ENCODE data around the gene FSTL1. TPM values are rescaled to one million over a fixed set of nuclear protein-coding genes. Genes with fewer than 3 reads are reported as not detected.

Gene FSTL1
- total RNA-seq, 4 donors from 2014 or later: 409 to 701 (median 677) TPM

DNA sequence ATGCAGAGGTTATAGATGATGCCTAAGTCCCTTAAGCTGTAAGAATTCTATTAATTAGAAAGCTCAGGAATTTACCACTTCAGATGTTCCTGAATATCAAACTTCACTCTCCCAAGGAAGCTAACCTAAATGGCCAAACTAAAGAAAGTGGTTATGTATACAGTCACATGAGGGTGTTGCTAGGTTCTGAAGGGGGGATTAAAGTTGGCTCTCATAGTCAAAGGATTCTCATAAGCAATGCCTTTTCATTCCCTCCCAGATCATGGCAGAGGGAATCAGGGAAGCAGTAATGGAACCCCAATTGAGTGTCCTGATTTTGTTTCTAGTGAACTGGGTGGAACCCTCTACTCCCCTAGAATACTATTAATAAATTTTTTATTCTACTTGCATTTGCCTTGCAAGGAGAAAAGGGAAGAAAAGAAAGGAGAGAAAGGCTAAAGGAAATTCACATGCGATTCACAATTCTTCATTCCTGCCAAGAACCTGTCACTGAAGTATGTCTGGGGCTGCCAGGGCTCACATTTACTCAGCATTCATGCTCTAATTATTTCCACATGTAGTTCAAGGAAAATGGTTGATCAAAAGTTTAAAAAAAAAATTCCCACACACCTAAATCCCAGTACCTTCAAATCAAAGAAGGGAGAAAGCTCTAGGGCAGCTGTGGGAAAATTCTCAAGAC is 25.1 kb downstream of the FSTL1 start:
- peak overlapping the region; percentile 75 to 87 (median 84) for H3K27ac ChIP-seq (replicated peaks in 1 of 4)
- intact Hi-C loops (cut with DNase I): no loop called here
- no peak for TF ChIP-seq POLR2A (IDR thresholded peaks at IDR 0.05; ENCODE audit: low read depth)
- TF ChIP-seq POLR2AphosphoS5 (IDR thresholded peaks at IDR 0.05): peak; percentile 24 to 76
- TF ChIP-seq, protein P1, sequence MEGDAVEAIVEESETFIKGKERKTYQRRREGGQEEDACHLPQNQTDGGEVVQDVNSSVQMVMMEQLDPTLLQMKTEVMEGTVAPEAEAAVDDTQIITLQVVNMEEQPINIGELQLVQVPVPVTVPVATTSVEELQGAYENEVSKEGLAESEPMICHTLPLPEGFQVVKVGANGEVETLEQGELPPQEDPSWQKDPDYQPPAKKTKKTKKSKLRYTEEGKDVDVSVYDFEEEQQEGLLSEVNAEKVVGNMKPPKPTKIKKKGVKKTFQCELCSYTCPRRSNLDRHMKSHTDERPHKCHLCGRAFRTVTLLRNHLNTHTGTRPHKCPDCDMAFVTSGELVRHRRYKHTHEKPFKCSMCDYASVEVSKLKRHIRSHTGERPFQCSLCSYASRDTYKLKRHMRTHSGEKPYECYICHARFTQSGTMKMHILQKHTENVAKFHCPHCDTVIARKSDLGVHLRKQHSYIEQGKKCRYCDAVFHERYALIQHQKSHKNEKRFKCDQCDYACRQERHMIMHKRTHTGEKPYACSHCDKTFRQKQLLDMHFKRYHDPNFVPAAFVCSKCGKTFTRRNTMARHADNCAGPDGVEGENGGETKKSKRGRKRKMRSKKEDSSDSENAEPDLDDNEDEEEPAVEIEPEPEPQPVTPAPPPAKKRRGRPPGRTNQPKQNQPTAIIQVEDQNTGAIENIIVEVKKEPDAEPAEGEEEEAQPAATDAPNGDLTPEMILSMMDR (IDR thresholded peaks at IDR 0.05): no peak
- no peak for DNase-seq (ENCODE audit: extremely low spot score)
- 7% methylated on average over 1 of the region's 1 CpG for WGBS
- peaks cover 92 to 100% (median 100%) of the 10 kb centered on the region in 4 donors for H3K4me1 ChIP-seq
- H3K36me3 ChIP-seq: peaks cover 0 to 26% (median 7%) of the 10 kb centered on the region in 4 donors
- no peaks in the 10 kb centered on the region for H3K27me3 ChIP-seq
- H3K9me3 ChIP-seq: no peaks in the 10 kb centered on the region
- no peak overlapping the region for H3K4me3 ChIP-seq

DNA sequence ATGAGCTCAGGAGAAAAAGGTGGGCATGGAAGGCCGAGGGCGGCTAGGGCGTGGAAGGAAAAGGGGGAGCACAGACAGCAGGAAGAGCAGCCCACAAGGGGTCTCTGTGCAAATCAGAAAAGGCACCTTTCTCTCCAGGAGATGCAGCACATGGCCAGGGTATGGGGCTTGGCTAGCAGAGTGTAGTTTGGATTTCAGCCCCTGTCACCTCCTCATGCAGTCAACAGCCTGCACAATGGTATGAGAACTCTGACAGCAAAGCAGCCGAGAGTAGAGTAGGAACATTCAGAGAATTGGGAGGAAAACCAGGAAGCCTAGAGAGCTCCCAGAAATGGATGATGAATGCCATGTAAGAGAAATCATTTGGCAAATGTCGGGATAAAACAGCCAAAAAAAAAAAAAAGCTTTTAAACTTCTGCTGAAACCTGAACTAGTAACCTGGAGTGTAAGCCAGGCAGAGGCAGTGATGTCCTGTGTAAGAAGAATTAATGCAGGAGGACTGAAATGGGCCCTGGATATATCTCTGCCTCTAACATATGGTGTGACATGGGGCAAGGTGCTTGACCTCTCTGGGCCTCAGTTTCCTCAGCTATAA is 25.7 kb downstream of the FSTL1 start:
- Histone ChIP-seq H3K27ac (replicated peaks in 1 of 4) (peak overlapping the region; percentile 75 to 87 (median 84)), H3K9me3 (no peaks in the 10 kb centered on the region), H3K4me3 (no peak overlapping the region), H3K36me3 (peaks cover 0 to 19% (median 5%) of the 10 kb centered on the region in 4 donors), H3K27me3 (no peaks in the 10 kb centered on the region), H3K4me1 (peaks cover 92 to 100% (median 100%) of the 10 kb centered on the region in 4 donors)
- DNase-seq (ENCODE audit: extremely low spot score): no peak
- intact Hi-C loops (cut with DNase I): loop anchor here (5.0 kb wide), 1 partner anchor 72 kb away; no protein-coding TSS in a partner anchor
- TF ChIP-seq EP300 (IDR thresholded peaks at IDR 0.05) (peak; percentile 47), POLR2AphosphoS5 (IDR thresholded peaks at IDR 0.05) (peak in 1 of 2 donors; percentile 20), POLR2A (IDR thresholded peaks at IDR 0.05; ENCODE audit: low read depth) (no peak)
- TF ChIP-seq, protein P1 (IDR thresholded peaks at IDR 0.05): no peak
- WGBS: 57% methylated on average over 5 of the region's 5 CpGs

DNA sequence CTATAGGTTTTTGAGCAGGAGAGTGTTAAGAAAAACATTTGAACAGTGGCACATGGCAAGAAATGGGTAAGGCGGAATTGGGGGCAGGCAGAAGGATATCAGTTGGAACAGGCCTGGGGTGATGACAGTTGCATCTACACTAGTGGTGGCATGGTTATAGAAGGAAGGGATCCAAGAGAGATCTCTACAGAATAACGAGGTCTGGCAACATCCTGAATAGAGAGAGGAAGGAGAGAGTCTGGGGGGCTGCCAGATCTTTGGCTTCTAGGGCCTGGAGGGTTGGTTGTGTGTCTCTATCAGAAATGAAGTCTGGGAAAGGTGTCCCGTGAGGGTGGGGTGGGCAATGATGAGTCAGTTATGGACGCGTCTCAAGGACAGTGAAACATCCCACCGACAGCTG is 26.3 kb downstream of the FSTL1 start:
- TF ChIP-seq, protein P1 (IDR thresholded peaks at IDR 0.05): no peak
- no peak for TF ChIP-seq POLR2A (IDR thresholded peaks at IDR 0.05; ENCODE audit: low read depth)
- Histone ChIP-seq H3K4me3 (no peak overlapping the region), H3K9me3 (no peaks in the 10 kb centered on the region), H3K4me1 (peaks cover 89 to 100% (median 100%) of the 10 kb centered on the region in 4 donors), H3K27me3 (no peaks in the 10 kb centered on the region), H3K36me3 (peaks cover 0 to 13% (median 2%) of the 10 kb centered on the region in 4 donors), H3K27ac (replicated peaks in 1 of 4) (peak overlapping the region; percentile 75 to 87 (median 84))
- DNase-seq (ENCODE audit: extremely low spot score): no peak
- 72% methylated on average over 6 of the region's 6 CpGs for WGBS
- intact Hi-C loops (cut with DNase I): loop anchor here (5.0 kb wide), 1 partner anchor 73 kb away; no protein-coding TSS in a partner anchor

DNA sequence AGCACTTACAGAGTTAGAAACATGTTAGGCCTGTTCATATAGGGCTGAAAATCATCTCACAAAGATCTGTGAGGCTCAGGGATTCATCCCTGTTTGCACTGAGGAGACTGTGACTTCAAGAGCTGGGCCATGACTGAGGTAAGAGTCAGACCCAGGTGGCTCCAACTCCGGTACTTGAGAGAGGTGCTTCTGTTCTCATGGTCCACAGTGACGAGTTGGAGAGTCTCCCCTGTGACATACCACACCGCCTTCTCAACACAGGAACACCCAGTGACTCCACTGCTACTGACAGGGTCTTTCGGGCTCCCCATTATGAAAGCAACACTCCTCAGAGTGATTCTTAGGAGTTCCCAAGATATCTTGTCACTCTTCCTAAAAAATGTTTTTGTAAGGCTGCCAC is 27.4 kb downstream of the FSTL1 start:
- H3K27ac ChIP-seq (replicated peaks in 1 of 4): peak overlapping the region; percentile 75 to 87 (median 84)
- no peaks in the 10 kb centered on the region for H3K9me3 ChIP-seq
- no peaks in the 10 kb centered on the region for H3K27me3 ChIP-seq
- H3K36me3 ChIP-seq: peaks cover 0 to 3% (median 0%) of the 10 kb centered on the region in 4 donors
- intact Hi-C loops (cut with DNase I): loop anchor here (5.0 kb wide), 1 partner anchor 74 kb away; no protein-coding TSS in a partner anchor
- TF ChIP-seq, protein P1 (IDR thresholded peaks at IDR 0.05): no peak
- TF ChIP-seq EP300 (IDR thresholded peaks at IDR 0.05) (no peak), POLR2A (IDR thresholded peaks at IDR 0.05; ENCODE audit: low read depth) (no peak), POLR2AphosphoS5 (IDR thresholded peaks at IDR 0.05) (no peak)
- no peak overlapping the region for H3K4me3 ChIP-seq
- peaks cover 91 to 100% (median 100%) of the 10 kb centered on the region in 4 donors for H3K4me1 ChIP-seq
- WGBS: 73% methylated on average over 4 of the region's 4 CpGs
- no peak for DNase-seq (ENCODE audit: extremely low spot score)
